ENCODE results near the gene TFB1M. TPM values are rescaled to one million over a fixed set of nuclear protein-coding genes. Genes with fewer than 3 reads are reported as not detected.
"Not testable (repeated sequence)": the region's sequence is repeated elsewhere in the genome, so short reads cannot be mapped to it uniquely, and the experiment has no call there.

Gene TFB1M
- total RNA-seq, 2 experiments from 2014 or later = 33.6 to 35.5 TPM

- CTCF ChIA-PET = interaction anchor here (3.8 kb wide), 1 partner anchor 203 kb away, joined by 14 read pairs; no protein-coding TSS in a partner anchor
- no peak overlapping the region for H3K4me3 Mint-ChIP-seq
- H3K36me3 Mint-ChIP-seq = no peaks in the 10 kb centered on the region
- H3K27ac Mint-ChIP-seq = no peak overlapping the region
- DNase-seq (no peak), ATAC-seq (no peak)
- H3K27me3 Mint-ChIP-seq = peaks cover 10% of the 10 kb centered on the region
- peaks cover 3% of the 10 kb centered on the region for H3K4me1 Mint-ChIP-seq
- no peaks in the 10 kb centered on the region for H3K9me3 Mint-ChIP-seq (ENCODE audit: low read depth)
Measured at GRCh38 chr6:155325700-155326516, 11.6 kb upstream of the TFB1M start.

- Mint-ChIP-seq H3K27ac (no peak overlapping the region), H3K9me3 (ENCODE audit: low read depth) (no peaks in the 10 kb centered on the region), H3K36me3 (peaks cover under 1% of the 10 kb centered on the region), H3K4me1 (peaks cover 3% of the 10 kb centered on the region), H3K4me3 (no peak overlapping the region), H3K27me3 (peaks cover 10% of the 10 kb centered on the region)
- no peak for DNase-seq
- CTCF ChIA-PET = no interaction called here
- ATAC-seq = no peak
Measured at GRCh38 chr6:155324993-155325392, 10.7 kb upstream of the TFB1M start.

GRCh38 chr6:155324172-155324571, 9.9 kb upstream of the TFB1M start:
- Mint-ChIP-seq H3K36me3 (peaks cover 3% of the 10 kb centered on the region), H3K4me1 (peaks cover 8% of the 10 kb centered on the region), H3K9me3 (ENCODE audit: low read depth) (no peaks in the 10 kb centered on the region), H3K4me3 (no peak overlapping the region), H3K27me3 (peaks cover 10% of the 10 kb centered on the region), H3K27ac (no peak overlapping the region)
- ATAC-seq (no peak), DNase-seq (no peak)
- CTCF ChIA-PET = no interaction called here

GRCh38 chr6:155319902-155320301, 5.6 kb upstream of the TFB1M start:
- Mint-ChIP-seq H3K9me3 (ENCODE audit: low read depth) (no peaks in the 10 kb centered on the region), H3K27me3 (peaks cover 12% of the 10 kb centered on the region), H3K4me1 (peaks cover 16% of the 10 kb centered on the region), H3K36me3 (peaks cover 3% of the 10 kb centered on the region), H3K27ac (no peak overlapping the region), H3K4me3 (no peak overlapping the region)
- ATAC-seq (no peak), DNase-seq (no peak)
- CTCF ChIA-PET = interaction anchor here (0.8 kb wide), 1 partner anchor 141 kb away, joined by 4 read pairs; no protein-coding TSS in a partner anchor

- no peak for ATAC-seq
- CTCF ChIA-PET = interaction anchor here (1.5 to 6.0 kb wide), 5 partner anchors 10 to 146 kb away, joined by 3 to 45 read pairs (median 12); no protein-coding TSS in a partner anchor
- peaks cover 31% of the 10 kb centered on the region for H3K4me1 Mint-ChIP-seq
- DNase-seq = no peak
- H3K4me3 Mint-ChIP-seq = no peak overlapping the region
- no peaks in the 10 kb centered on the region for H3K9me3 Mint-ChIP-seq (ENCODE audit: low read depth)
- no peak overlapping the region for H3K27ac Mint-ChIP-seq
- peaks cover 10% of the 10 kb centered on the region for H3K27me3 Mint-ChIP-seq
- H3K36me3 Mint-ChIP-seq = peaks cover 10% of the 10 kb centered on the region
Measured at GRCh38 chr6:155317186-155317585, 2.9 kb upstream of the TFB1M start.

- DNase-seq = no peak
- peaks cover 17% of the 10 kb centered on the region for H3K36me3 Mint-ChIP-seq
- H3K4me1 Mint-ChIP-seq = peaks cover 39% of the 10 kb centered on the region
- H3K4me3 Mint-ChIP-seq = peak overlapping the region; percentile 6
- CTCF ChIA-PET = interaction anchor here (0.7 to 6.0 kb wide), 8 partner anchors 10 to 448 kb away, joined by 3 to 45 read pairs (median 6); no protein-coding TSS in a partner anchor
- H3K9me3 Mint-ChIP-seq (ENCODE audit: low read depth) = no peaks in the 10 kb centered on the region
- H3K27me3 Mint-ChIP-seq = peaks cover 10% of the 10 kb centered on the region
- ATAC-seq = no peak
- H3K27ac Mint-ChIP-seq = no peak overlapping the region
Measured at GRCh38 chr6:155316419-155316818, 2.1 kb upstream of the TFB1M start.

- ATAC-seq = no peak
Measured at GRCh38 chr6:155315516-155315871, 1.2 kb upstream of the TFB1M start.

GRCh38 chr6:155314773-155315515, 660 bp upstream of the TFB1M start:
- Mint-ChIP-seq H3K27me3 (peaks cover 6% of the 10 kb centered on the region), H3K9me3 (ENCODE audit: low read depth) (no peaks in the 10 kb centered on the region), H3K36me3 (peaks cover 25% of the 10 kb centered on the region), H3K4me1 (peaks cover 46% of the 10 kb centered on the region), H3K4me3 (peak overlapping the region; percentile 99), H3K27ac (peak overlapping the region; percentile 92)
- ATAC-seq (peak; percentile 54), DNase-seq (peak; percentile 87)
- CTCF ChIA-PET = interaction anchor here (0.7 to 6.0 kb wide), 8 partner anchors 8 to 1900 kb away, joined by 3 to 45 read pairs (median 4); no protein-coding TSS in a partner anchor

More at GRCh38 chr6:155315516-155315871, 1.2 kb upstream of the TFB1M start:
- Mint-ChIP-seq H3K36me3 (peaks cover 22% of the 10 kb centered on the region), H3K9me3 (ENCODE audit: low read depth) (no peaks in the 10 kb centered on the region), H3K27me3 (peaks cover 6% of the 10 kb centered on the region), H3K4me3 (peak overlapping the region; percentile 99), H3K4me1 (peaks cover 43% of the 10 kb centered on the region), H3K27ac (peak overlapping the region; percentile 92)
- CTCF ChIA-PET = interaction anchor here (0.7 to 6.0 kb wide), 9 partner anchors 9 to 1899 kb away, joined by 3 to 45 read pairs (median 5); no protein-coding TSS in a partner anchor
- no peak for DNase-seq

GRCh38 chr6:155313602-155314091, 637 bp downstream of the TFB1M start:
- Mint-ChIP-seq H3K27me3 (peaks cover 4% of the 10 kb centered on the region), H3K27ac (peak overlapping the region; percentile 92), H3K4me1 (peaks cover 46% of the 10 kb centered on the region), H3K4me3 (peak overlapping the region; percentile 99), H3K9me3 (ENCODE audit: low read depth) (no peaks in the 10 kb centered on the region), H3K36me3 (peaks cover 27% of the 10 kb centered on the region)
- peak; percentile 48 for DNase-seq
- ATAC-seq = peak; percentile 13
- CTCF ChIA-PET = interaction anchor here (6.0 kb wide), 1 partner anchor 136 kb away, joined by 45 read pairs; no protein-coding TSS in a partner anchor

GRCh38 chr6:155312950-155313349, 1.3 kb downstream of the TFB1M start:
- H3K9me3 Mint-ChIP-seq (ENCODE audit: low read depth); ATAC-seq; DNase-seq; H3K27me3 Mint-ChIP-seq: not testable (repeated sequence)
- H3K36me3 Mint-ChIP-seq = peaks cover 32% of the 10 kb centered on the region
- H3K4me3 Mint-ChIP-seq = peak overlapping the region; percentile 99
- CTCF ChIA-PET = interaction anchor here (0.9 to 6.0 kb wide), 3 partner anchors 8 to 135 kb away, joined by 3 to 45 read pairs (median 3); no protein-coding TSS in a partner anchor
- H3K27ac Mint-ChIP-seq = peak overlapping the region; percentile 92
- peaks cover 49% of the 10 kb centered on the region for H3K4me1 Mint-ChIP-seq

GRCh38 chr6:155311583-155311982, 2.7 kb downstream of the TFB1M start:
- Mint-ChIP-seq H3K4me3 (no peak overlapping the region), H3K36me3 (peaks cover 42% of the 10 kb centered on the region), H3K27ac (no peak overlapping the region), H3K4me1 (peaks cover 50% of the 10 kb centered on the region), H3K9me3 (ENCODE audit: low read depth) (no peaks in the 10 kb centered on the region), H3K27me3 (no peaks in the 10 kb centered on the region)
- CTCF ChIA-PET = interaction anchor here (1.4 to 1.7 kb wide), 3 partner anchors 10 to 140 kb away, joined by 3 to 5 read pairs (median 4); no protein-coding TSS in a partner anchor
- DNase-seq = no peak
- ATAC-seq = no peak

- Mint-ChIP-seq H3K27me3 (no peaks in the 10 kb centered on the region), H3K4me1 (peaks cover 48% of the 10 kb centered on the region), H3K9me3 (ENCODE audit: low read depth) (no peaks in the 10 kb centered on the region), H3K36me3 (peaks cover 47% of the 10 kb centered on the region), H3K27ac (no peak overlapping the region), H3K4me3 (no peak overlapping the region)
- CTCF ChIA-PET = interaction anchor here (1.4 to 1.7 kb wide), 3 partner anchors 10 to 139 kb away, joined by 3 to 5 read pairs (median 4); no protein-coding TSS in a partner anchor
- DNase-seq (no peak), ATAC-seq (no peak)
Measured at GRCh38 chr6:155311086-155311485, 3.2 kb downstream of the TFB1M start.

- Mint-ChIP-seq H3K4me3 (no peak overlapping the region), H3K27ac (no peak overlapping the region), H3K27me3 (no peaks in the 10 kb centered on the region), H3K9me3 (ENCODE audit: low read depth) (no peaks in the 10 kb centered on the region), H3K4me1 (peaks cover 47% of the 10 kb centered on the region), H3K36me3 (peaks cover 48% of the 10 kb centered on the region)
- ATAC-seq (no peak), DNase-seq (no peak)
- CTCF ChIA-PET = interaction anchor here (1.4 to 1.7 kb wide), 2 partner anchors 133 to 139 kb away, joined by 4 to 5 read pairs; no protein-coding TSS in a partner anchor
Measured at GRCh38 chr6:155310596-155310995, 3.7 kb downstream of the TFB1M start.
